Heart right ventricle (tissue), 16 donors: ENCODE data around the gene SEC14L2. TPM values are rescaled to one million over a fixed set of nuclear protein-coding genes. Genes with fewer than 3 reads are reported as not detected.

Source experiments
- ATAC-seq, 8 donors: fragments of 200-7000 bp; cut with Tn5 transposase; one replicate each; pipeline ENCODE4 v1.9.1; 2020; ENCODE audit warnings: mild to moderate bottlenecking in 8 of 8, moderate library complexity in 8 of 8, moderate number of reproducible peaks in 1 of 8
- DNase-seq, 2 donors: peaks; one replicate each; pipeline ENCODE4 v3.0.0-alpha.2; 2020
- H3K27ac ChIP-seq, 10 donors: fragments of 200-600 bp; sonication (generic) in 2 of 10; one replicate each; pipeline versions ENCODE4 v1.5.0 to v1.8.0; 2020 to 2022; ENCODE audit warnings: mild to moderate bottlenecking in 3 of 10
- H3K27me3 ChIP-seq, 7 donors: fragments of 200-600 bp; one replicate each; pipeline ENCODE4 v1.8.0; 2021 to 2022; ENCODE audit warnings: mild to moderate bottlenecking in 2 of 7
- H3K36me3 ChIP-seq, 9 donors: fragments of 200-600 bp; sonication (generic) in 1 of 9; one replicate each; pipeline versions ENCODE4 v1.5.0 to v1.8.0; 2020 to 2022; ENCODE audit warnings: mild to moderate bottlenecking in 2 of 9
- H3K4me1 ChIP-seq, 9 donors: fragments of 200-600 bp; sonication (generic) in 1 of 9; one replicate each; pipeline versions ENCODE4 v1.5.0 to v1.8.0; 2020 to 2022; ENCODE audit warnings: mild to moderate bottlenecking in 4 of 9
- H3K4me3 ChIP-seq, 10 donors: fragments of 200-600 bp; sonication (generic) in 2 of 10; one replicate each; pipeline versions ENCODE4 v1.5.0 to v1.8.0; 2020 to 2022; ENCODE audit warnings: mild to moderate bottlenecking in 7 of 10, moderate library complexity in 2 of 10
- H3K9me3 ChIP-seq, 11 donors: fragments of 200-600 bp in 10 of 11; sonication (generic) in 2 of 11; one replicate each; pipeline versions ENCODE4 v1.5.0 to v1.8.0; 2013 to 2022; ENCODE audit warnings: mild to moderate bottlenecking in 2 of 11, control low read depth in 1 of 11, moderate library complexity in 1 of 11
- CTCF ChIP-seq, 9 donors: fragments of 200-600 bp; sonication (generic) in 2 of 9; IDR thresholded peaks; one replicate each; pipeline versions ENCODE4 v1.5.0 to v1.8.0; 2021 to 2022; ENCODE audit warnings: antibody characterized with exemption in 9 of 9, mild to moderate bottlenecking in 5 of 9, moderate library complexity in 1 of 9
- WGBS, 2 donors: extraction: QIAGEN DNeasy Blood & Tissue Kit; methylation state at CpG; one replicate each; pipeline ENCODE4 v1.1.7; 2013; ENCODE audit warnings: inconsistent platforms in 1 of 2; 5-methylcytosine and 5-hydroxymethylcytosine counted together
- intact Hi-C, 10 donors: fragments of 100-400 bp; cut with DNase I; formaldehyde crosslinking; loops; one replicate each; pipeline versions ENCODE4 v1.11.1 to v1.14.2; 2022
- polyA plus RNA-seq, 2 donors: library from polyadenylated mRNA; stranded (reverse); fragments of 200-250 nt; gene quantifications; one replicate each; pipeline ENCODE4 v1.2.3, GENCODE V29; 2013
- total RNA-seq, 10 donors: library from RNA; stranded (reverse); fragmentation: NEBNext Ultra II Directional in 3 of 10; extraction: Animal tissue kit (Norgen Biotek cat#: 25700) in 3 of 10; gene quantifications; one replicate each; pipeline versions ENCODE4 v1.2.1 to v1.2.4, GENCODE V29; 2021 to 2023
- donor health status: Arrhythmogenic right ventricular cardiomyopathy.
- donor health status: ischemic (EF 13 %, LVEDD 7.1; RV severe dilation, severe dysfunction).
- donor health status: healthy with polysubstance abuse.
- donor health status: DM: no; HTN: yes; CAD: no.
- donor health status: DM: no; HTN: no; CAD: no.
- donor health status: ischemic (EF 25% LVEDD 6.9; RV normal size, moderate dysfunction).
- donor health status: ischemic (EF 25% LVEDD 5.7; RV mildly dilated, moderate dysfunction).
- donor health status: healthy.
- donor health status: DM: yes; HTN: yes; CAD: no.
- donor health status: Ischemic cardiomyopathy.
- donor health status: ischemic (EF 35%, LVEDD 5.7; RV mildly dilated, moderate dysfunction).
- donor health status: nonischemic (EF 11% LVEDD 7.7; RV severe dilation, severe dysfunction).
- donor health status: DM: yes; HTN: yes; CAD: no.
- donor health status: PGD.
- donor health status: ischemic (EF 29% LVEDD 5.4; RV normal size, mild dysfunction).
- donor health status: nonischemic (EF 23%, LVEDD 6.1; RV moderate dilation, normal function).

The SEC14L2 gene
- total and polyA plus RNA-seq, 12 donors, result 0.21 to 7.6 (median 0.87) TPM

DNA sequence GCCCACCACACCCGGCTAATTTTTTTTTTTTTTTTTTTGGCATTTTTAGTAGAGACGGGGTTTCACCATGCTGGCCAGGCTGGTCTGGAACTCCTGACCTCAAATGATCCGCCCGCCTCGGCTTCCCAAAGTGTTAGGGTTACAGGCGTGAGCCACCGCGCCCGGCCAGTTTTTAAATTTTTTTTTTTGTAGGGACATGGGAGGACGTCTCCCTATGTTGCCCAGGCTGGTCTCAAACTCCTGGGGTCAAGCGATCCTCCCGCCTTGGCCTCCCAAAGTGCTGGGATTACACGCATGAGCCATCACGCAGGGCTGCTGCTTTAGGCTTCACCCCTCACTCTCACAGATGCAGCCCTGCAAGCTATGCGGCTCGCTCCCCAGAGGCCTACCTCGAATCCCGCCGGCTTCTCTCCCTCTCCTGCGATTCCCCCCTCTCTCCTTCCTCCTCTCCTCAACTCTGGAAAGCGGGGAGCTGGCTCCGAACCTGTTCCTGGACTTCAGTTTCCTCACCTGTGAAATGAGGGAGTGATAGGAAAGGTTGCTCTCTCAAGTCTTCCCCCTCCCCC, 39.1 kb upstream of the SEC14L2 start:
- no peak for DNase-seq
- H3K4me3 ChIP-seq, result peak overlapping the region in 8 of 10 donors; percentile 71 to 97 (median 83)
- peaks cover 11 to 39% (median 30%) of the 10 kb centered on the region in 9 donors for H3K4me1 ChIP-seq
- 50% methylated on average over 22 of the region's 22 CpGs for WGBS, 2 donors
- no peaks in the 10 kb centered on the region for H3K27me3 ChIP-seq
- no peak for ATAC-seq
- H3K36me3 ChIP-seq, result peaks cover 0 to 16% (median 4%) of the 10 kb centered on the region in 9 donors
- TF ChIP-seq CTCF (IDR thresholded peaks at IDR 0.05), result no peak
- no peaks in the 10 kb centered on the region for H3K9me3 ChIP-seq
- H3K27ac ChIP-seq, result no peak overlapping the region
- intact Hi-C loops, result loop anchor here in 3 of 10 donors (2.0 to 10.0 kb wide), 2 partner anchors 69 to 73 kb away; partner anchors contain the start of gene CASTOR1 (in 3 of the 3)

- intact Hi-C loops, result loop anchor here in 1 of 10 donors (10.0 kb wide), 1 partner anchor 74 kb away; the partner anchor contains the start of gene CASTOR1
- no peak for TF ChIP-seq CTCF (IDR thresholded peaks at IDR 0.05)
These were observed 38.3 kb upstream of the SEC14L2 start for GRCh38 chr22:30358541-30358940.

GRCh38 chr22:30361916-30362650, 34.7 kb upstream of the SEC14L2 start:
- H3K27me3 ChIP-seq, result no peaks in the 10 kb centered on the region
- peaks cover 0 to 5% (median 0%) of the 10 kb centered on the region in 9 donors for H3K36me3 ChIP-seq
- TF ChIP-seq CTCF (IDR thresholded peaks at IDR 0.05), result no peak
- H3K4me1 ChIP-seq, result peaks cover 0 to 8% (median 4%) of the 10 kb centered on the region in 9 donors
- ATAC-seq (no peak), DNase-seq (no peak)
- no peaks in the 10 kb centered on the region for H3K9me3 ChIP-seq
- H3K27ac ChIP-seq, result no peak overlapping the region
- intact Hi-C loops, result no loop called here
- no peak overlapping the region for H3K4me3 ChIP-seq
- 80 to 86% methylated on average over 10 of the region's 10 CpGs for WGBS, 2 donors

More at GRCh38 chr22:30358541-30358940, 38.3 kb upstream of the SEC14L2 start:
- H3K4me1 ChIP-seq, result peaks cover 11 to 35% (median 28%) of the 10 kb centered on the region in 9 donors
- H3K36me3 ChIP-seq, result peaks cover 0 to 9% (median 0%) of the 10 kb centered on the region in 9 donors
- H3K9me3 ChIP-seq, result no peaks in the 10 kb centered on the region
- ATAC-seq (no peak), DNase-seq (no peak)
- H3K27me3 ChIP-seq, result no peaks in the 10 kb centered on the region
- H3K4me3 ChIP-seq, result no peak overlapping the region
- H3K27ac ChIP-seq, result no peak overlapping the region
- 92% methylated on average over 6 of the region's 6 CpGs for WGBS, 2 donors

- H3K36me3 ChIP-seq, result peaks cover 0 to 5% (median 0%) of the 10 kb centered on the region in 9 donors
- intact Hi-C loops, result no loop called here
- no peak for DNase-seq
These were observed 34.1 kb upstream of the SEC14L2 start for GRCh38 chr22:30362651-30363281.

More at GRCh38 chr22:30362651-30363281, 34.1 kb upstream of the SEC14L2 start:
- 77 to 80% methylated on average over 7 of the region's 7 CpGs for WGBS, 2 donors
- Histone ChIP-seq H3K9me3 (no peaks in the 10 kb centered on the region), H3K4me3 (no peak overlapping the region), H3K27ac (no peak overlapping the region), H3K4me1 (peaks cover 0 to 1% (median 0%) of the 10 kb centered on the region in 9 donors), H3K27me3 (no peaks in the 10 kb centered on the region)
- ATAC-seq, result no peak
- no peak for TF ChIP-seq CTCF (IDR thresholded peaks at IDR 0.05)
